GM19025 (cell line): ENCODE data around the gene SSBP1.
"Not testable (repeated sequence)": the region's sequence is repeated elsewhere in the genome, so short reads cannot be mapped to it uniquely, and the experiment has no call there.

Experiments
- ATAC-seq: cut with Tn5 transposase; IDR thresholded peaks from one replicate; pipeline ENCODE4 v1.9.1; 2021; ENCODE audit warnings: mild to moderate bottlenecking, low read depth, moderate library complexity; ENCODE audit not compliant: unreplicated experiment

The SSBP1 gene

GRCh38 chr7:141708351-141708750, 29.8 kb upstream of the SSBP1 start, which contains the start of gene WEE2:
TSS of gene WEE2 (plus strand) at chr7:141708353. CDS start at chr7:141708759, 406 bp downstream.
- ATAC-seq, result no peak

GRCh38 chr7:141709318-141709717, 28.8 kb upstream of the SSBP1 start:
- no peak for ATAC-seq

DNA sequence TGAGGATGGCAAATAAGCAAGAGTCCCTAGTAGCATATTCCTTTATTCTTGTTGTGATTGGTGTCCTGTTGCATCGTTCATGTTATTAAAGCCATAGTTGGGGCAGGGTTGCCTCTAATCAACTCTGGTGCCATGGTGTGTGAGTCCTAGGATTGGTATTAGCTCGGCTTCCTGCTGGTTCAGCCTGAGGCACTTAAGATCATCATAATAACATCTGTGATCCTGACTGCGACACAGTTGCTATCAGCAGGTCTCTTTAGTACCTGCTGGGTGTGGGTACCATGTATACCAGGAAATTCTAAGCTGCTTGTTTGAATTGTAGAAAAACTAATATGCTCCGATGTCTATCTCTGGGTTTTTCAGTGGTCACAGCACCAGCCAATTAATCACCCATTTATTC, 28.4 kb upstream of the SSBP1 start:
- no peak for ATAC-seq

GRCh38 chr7:141710301-141710700, 27.9 kb upstream of the SSBP1 start:
- no peak for ATAC-seq

GRCh38 chr7:141712603-141713255, 25.4 kb upstream of the SSBP1 start:
- ATAC-seq, result no peak

GRCh38 chr7:141713890-141714289, 24.3 kb upstream of the SSBP1 start:
- no peak for ATAC-seq

DNA sequence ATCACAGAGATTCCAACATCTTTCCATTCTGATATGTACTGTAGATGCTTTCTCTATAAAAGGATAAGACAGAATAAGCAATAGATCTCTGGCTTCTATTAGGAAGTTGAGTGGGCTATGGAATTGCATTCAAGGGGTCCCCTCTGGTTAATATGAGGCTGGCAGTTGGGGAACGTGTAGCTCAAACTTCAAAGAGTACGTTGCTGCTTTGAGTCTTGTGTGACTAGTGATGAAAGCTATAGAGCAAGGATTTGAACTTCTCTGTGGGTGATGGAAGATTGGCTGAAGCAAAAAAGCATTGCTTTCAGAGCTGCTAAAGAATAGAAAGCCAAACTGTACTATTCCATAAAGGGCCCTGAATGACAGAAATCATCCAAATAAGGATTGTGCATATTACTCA, 23.6 kb upstream of the SSBP1 start:
- ATAC-seq, result no peak

GRCh38 chr7:141715018-141715417, 23.1 kb upstream of the SSBP1 start:
- ATAC-seq, result no peak

- no peak for ATAC-seq
Observed at GRCh38 chr7:141715794-141716689, 22.1 kb upstream of the SSBP1 start.

DNA sequence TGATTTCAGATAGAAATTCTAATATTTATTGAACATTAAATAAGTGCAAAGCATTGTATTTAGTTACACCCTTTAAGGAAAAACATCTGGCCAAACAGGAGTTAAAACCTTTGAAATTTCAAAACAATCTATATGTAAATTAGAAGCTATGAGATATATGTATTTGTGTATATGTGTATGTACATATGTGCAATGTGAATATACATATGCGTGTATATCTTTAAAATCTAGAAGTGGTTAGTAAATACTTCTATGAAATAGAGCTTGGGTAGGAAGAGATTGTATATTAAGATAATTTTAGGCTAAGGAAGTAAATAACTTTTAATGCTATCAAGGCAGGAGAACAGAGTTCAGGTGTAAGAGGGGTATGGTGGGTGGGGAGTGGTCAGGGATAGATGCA, 20.7 kb upstream of the SSBP1 start:
- ATAC-seq, result no peak

GRCh38 chr7:141722529-141722928, 15.6 kb upstream of the SSBP1 start:
- ATAC-seq, result no peak

GRCh38 chr7:141729020-141729419, 9.1 kb upstream of the SSBP1 start:
- no peak for ATAC-seq

DNA sequence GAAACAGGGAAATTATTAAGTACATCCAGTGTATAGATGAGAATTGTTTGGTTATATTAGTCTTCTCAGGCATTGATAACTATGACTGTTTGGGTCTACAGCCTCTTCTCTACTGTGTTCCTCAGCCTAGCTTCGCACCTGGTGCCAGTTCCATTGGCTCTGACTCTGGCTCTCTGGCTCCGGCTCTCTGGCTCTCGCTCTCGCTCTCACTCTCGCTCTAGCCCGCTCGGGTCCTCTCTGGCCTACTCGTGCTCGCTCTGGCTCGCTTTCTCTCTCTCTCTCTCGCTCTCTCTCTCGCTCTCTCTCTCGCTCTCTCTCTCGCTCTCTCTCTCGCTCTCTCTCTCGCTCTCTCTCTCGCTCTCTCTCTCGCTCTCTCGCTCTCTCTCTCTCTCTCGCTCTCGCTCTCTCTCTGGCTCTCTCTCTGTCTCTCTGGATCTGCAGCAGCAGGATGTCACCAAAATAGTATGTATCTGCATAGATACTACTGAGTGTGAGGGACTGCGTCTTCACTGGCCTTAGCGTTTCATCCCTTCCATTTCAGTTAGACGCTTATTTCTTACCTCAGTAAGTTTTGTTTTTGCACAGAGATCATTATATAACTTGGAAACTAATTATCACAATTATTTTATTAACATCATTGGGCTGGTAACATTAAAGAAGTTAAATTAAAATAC, 6.5 kb upstream of the SSBP1 start:
- no peak for ATAC-seq

DNA sequence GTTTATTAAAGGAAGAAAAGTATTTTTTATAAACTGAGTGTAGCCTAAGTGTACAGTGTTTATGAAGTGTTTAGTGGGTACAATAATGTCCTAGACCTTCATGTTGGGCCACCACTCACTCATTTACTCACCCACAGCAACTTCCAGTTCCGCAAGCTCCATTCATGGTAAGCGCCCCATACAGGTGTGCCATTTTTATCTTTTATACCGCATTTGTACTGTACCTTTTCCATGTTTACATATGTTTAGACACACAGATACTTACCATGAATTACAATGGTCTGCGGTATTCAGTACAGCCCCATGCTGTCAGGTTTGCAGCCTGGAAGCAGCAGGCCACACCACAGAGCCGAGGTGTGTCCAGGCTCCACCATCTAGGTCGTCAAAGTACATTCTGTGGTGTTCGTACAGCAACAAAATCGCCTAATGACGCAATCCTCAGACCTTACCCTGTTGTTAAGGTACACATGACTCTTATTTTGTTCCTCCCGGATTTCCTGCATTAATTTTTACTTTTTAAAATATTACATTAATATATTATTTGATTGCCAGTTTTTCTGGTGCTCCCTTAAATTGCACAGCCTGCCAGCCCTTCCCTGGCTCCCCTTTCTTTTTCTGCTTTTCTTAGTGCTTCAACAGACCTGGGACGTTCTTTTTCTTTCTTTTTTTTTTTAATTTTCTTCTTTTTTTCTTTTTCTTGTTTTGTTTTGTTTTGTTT, 881 bp upstream of the SSBP1 start:
- ATAC-seq, result no peak

GRCh38 chr7:141738592-141739013, 445 bp downstream of the SSBP1 start:
- ATAC-seq, result no peak

DNA sequence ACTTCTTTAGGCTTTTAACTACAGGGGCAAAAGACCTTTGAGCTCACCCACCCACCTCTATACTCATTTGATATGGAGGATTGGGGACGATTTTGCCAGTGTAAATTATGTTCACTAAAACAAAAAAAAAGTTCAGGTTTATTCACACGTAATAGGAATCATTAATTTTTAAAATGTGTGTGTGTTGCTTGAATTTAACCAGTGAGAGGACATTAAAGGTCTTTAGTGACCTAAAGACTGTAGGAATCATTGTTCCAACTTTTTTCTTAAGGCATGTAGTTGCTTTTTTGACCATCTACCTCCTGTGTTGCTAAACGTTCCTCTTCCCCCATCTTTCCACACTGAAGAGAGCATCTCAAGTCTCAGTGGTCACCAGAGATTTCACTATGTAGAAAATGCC, 1.1 kb downstream of the SSBP1 start:
- ATAC-seq, result no peak

- no peak for ATAC-seq
Observed at GRCh38 chr7:141742229-141742628, 4.1 kb downstream of the SSBP1 start.

DNA sequence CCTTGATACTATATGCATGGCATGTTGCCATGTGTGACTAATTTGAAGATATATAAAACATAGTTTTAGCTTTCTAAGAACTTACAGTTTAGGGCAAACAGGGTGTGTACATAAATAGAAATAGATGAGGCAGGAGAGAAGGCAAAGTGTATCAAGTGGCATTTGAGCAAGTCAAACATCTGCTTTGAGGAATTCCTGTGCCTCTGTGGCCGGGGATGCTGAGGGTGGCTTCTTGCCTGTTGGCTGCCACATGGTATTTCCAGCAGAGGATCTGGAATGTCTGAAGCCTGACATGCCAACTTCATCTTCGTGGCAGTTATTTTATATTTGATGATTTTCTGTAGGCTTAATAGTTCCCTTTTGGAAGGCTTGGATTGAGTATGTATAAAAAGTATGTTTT, 6.0 kb downstream of the SSBP1 start:
- no peak for ATAC-seq

- ATAC-seq, result no peak
Observed at GRCh38 chr7:141748396-141748795, 10.2 kb downstream of the SSBP1 start.

- not testable (repeated sequence) for ATAC-seq
Observed at GRCh38 chr7:141751904-141752303, 13.7 kb downstream of the SSBP1 start.

DNA sequence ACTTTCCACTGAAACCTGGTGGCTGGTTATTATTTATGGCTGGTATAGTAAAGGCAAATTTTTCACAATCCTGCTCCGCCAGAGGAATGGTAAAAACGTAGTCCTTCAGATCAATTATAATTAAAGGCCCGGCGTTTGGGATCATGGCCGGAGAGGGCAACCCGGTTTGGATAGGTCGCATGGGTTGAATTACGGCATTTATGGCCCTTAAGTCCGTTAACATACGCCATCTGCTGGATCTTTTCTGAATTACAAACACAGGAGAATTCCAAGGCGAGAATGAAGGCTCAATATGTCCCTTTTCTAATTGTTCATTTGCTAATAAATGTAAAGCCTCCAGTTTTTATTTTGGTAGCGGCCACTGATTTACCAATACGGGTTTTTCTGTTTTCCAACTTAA, 14.5 kb downstream of the SSBP1 start:
- ATAC-seq, result no peak
